ENCODE data around the gene PLEKHH3. TPM values are rescaled to one million over a fixed set of nuclear protein-coding genes. Genes with fewer than 3 reads are reported as not detected.
A peak's percentile ranks its signal among the peaks of the same experiment; 100 is the strongest.

Gene PLEKHH3
- total RNA-seq, 1 experiment from 2014 or later: 21.4 TPM

DNA sequence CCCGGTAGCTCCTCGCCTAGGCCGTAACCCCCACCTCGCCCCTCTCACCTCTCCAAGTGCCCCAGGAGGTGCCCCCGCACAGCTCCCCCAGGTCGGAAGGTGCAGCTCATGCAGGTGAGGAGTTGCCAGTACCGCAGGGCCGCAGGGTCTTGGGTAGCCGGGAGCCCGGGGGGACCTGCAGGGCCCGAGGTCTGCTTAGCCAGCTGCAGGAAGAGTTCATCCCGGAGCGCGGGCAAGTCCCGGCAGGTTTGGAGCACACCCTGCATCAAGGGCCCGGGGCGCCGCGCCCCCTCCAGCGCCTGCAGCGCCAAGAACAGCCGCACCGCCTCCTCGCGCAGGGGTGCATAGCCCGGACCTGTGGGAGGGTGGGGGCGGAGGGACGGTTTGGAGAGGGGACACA lies 4.8 kb downstream of the PLEKHH3 start:
- no peak overlapping the region for H3K4ac ChIP-seq (ENCODE audit: low read depth, low read length)
- Mint-ChIP-seq H3K36me3 (ENCODE audit: insufficient read depth in 1 of 3, low read depth in 3 of 3) (peaks cover 14 to 40% (median 32%) of the 10 kb centered on the region in 3 experiments), H3K4me3 (peak overlapping the region in 1 of 2 experiments; percentile 40; a peak in 1 of 5 replicates), H3K9me3 (no peaks in the 10 kb centered on the region), H3K4me1 (peaks cover 28 to 44% of the 10 kb centered on the region in 2 experiments), H3K27ac (no peak overlapping the region), H3K27me3 (ENCODE audit: low read depth) (peaks cover 4% of the 10 kb centered on the region; the same call in 1 of the 2 replicates)
- peak; percentile 74 for DNase-seq
- no peak overlapping the region for H3T11ph ChIP-seq (ENCODE audit: low read length)
- no peak overlapping the region for H2BK120ac ChIP-seq (ENCODE audit: low read depth, low read length, poor library complexity, severe bottlenecking)
- H2BK12ac ChIP-seq (ENCODE audit: insufficient read length, low read depth, low read length): no peak overlapping the region
- no peaks in the 10 kb centered on the region; the same call in 1 of the 2 replicates for H3K79me2 ChIP-seq (ENCODE audit: insufficient read depth, low read length)
- peaks cover 4% of the 10 kb centered on the region; the same call in 1 of the 2 replicates for H3K4me1 ChIP-seq (ENCODE audit: insufficient read depth, low read length)
- H3K14ac ChIP-seq (ENCODE audit: insufficient read depth, low read length): no peak overlapping the region
- no peak overlapping the region for H3K4me2 ChIP-seq (ENCODE audit: insufficient read depth, insufficient read length, low read length)
- no peaks in the 10 kb centered on the region for H3K27me3 ChIP-seq (ENCODE audit: insufficient read depth, low read length)
- no peak overlapping the region for H2BK5ac ChIP-seq (ENCODE audit: insufficient read length, low read length)
- H3K18ac ChIP-seq (ENCODE audit: insufficient read length, low read depth, low read length): no peak overlapping the region
- no peak overlapping the region for H3K27ac ChIP-seq (ENCODE audit: insufficient read length, low read depth, low read length)
- H4K8ac ChIP-seq (replicated peaks; ENCODE audit: insufficient read length, low read depth, low read length): no peak overlapping the region
- no peak overlapping the region for H2BK20ac ChIP-seq (ENCODE audit: low read depth, low read length, poor library complexity, severe bottlenecking)
- H2BK15ac ChIP-seq (ENCODE audit: low read depth, low read length): no peak overlapping the region
- no peak for TF ChIP-seq CTCF (conservative IDR thresholded peaks at IDR 0.05)
- no peak overlapping the region for H3K56ac ChIP-seq (ENCODE audit: insufficient read length, low read depth, low read length)
- peaks cover 26% of the 10 kb centered on the region for H3K23me2 ChIP-seq (ENCODE audit: insufficient read length, low read depth, low read length, poor library complexity, severe bottlenecking)
- no peak overlapping the region for H3K9ac ChIP-seq (ENCODE audit: extremely low read depth, insufficient read length, low read length)
- H4K20me1 ChIP-seq (ENCODE audit: control insufficient read depth, insufficient read depth, insufficient read length): no peaks in the 10 kb centered on the region
- no peak overlapping the region for H2AFZ ChIP-seq (ENCODE audit: low read length)
- H3K23ac ChIP-seq (ENCODE audit: insufficient read length, low read depth, low read length): no peak overlapping the region
- no peaks in the 10 kb centered on the region for H3K9me3 ChIP-seq (ENCODE audit: control insufficient read depth, low read depth, low read length)
- H4K91ac ChIP-seq (ENCODE audit: insufficient read length, low read depth, low read length): no peak overlapping the region
- no CpG with 5 or more reads among the region's 28 CpGs for WGBS (ENCODE audit: extremely low coverage, insufficient read length, low lambda C conversion rate)
- no peak overlapping the region for H4K5ac ChIP-seq (ENCODE audit: insufficient read length, low read depth, low read length)
- no peak overlapping the region for H2AK5ac ChIP-seq (ENCODE audit: insufficient read length, low read length)
- no peaks in the 10 kb centered on the region for H3K79me1 ChIP-seq (ENCODE audit: insufficient read depth, low read depth, low read length, poor library complexity, severe bottlenecking)
